AG04450 (cell line): ENCODE measurements around the gene PEDS1. TPM values are rescaled to one million over a fixed set of nuclear protein-coding genes. Genes with fewer than 3 reads are reported as not detected.
"Not testable (repeated sequence)": the region's sequence is repeated elsewhere in the genome, so short reads cannot be mapped to it uniquely, and the experiment has no call there.

Experiments
- CTCF ChIA-PET: fragments of 300-600, 350-600 bp; formaldehyde crosslinking; extraction: SDS; loops from one replicate; lab custom pipeline; 2022; ENCODE audit warnings: antibody characterized with exemption, inconsistent platforms; lab: Charles Lee
- POLR2A ChIA-PET: fragments of 350-600 bp; formaldehyde crosslinking; extraction: SDS; loops from one replicate; lab custom pipeline; 2021; ENCODE audit warnings: antibody characterized with exemption, inconsistent platforms; lab: Yijun Ruan, JAX
- DNase-seq: peaks from one replicate; pipeline ENCODE4 v3.0.0-alpha.2; 2011; ENCODE audit warnings: low read depth, low spot score
- H3K27ac ChIP-seq: one replicate; pipeline ENCODE4 v1.5.1; 2012; ENCODE audit warnings: low read depth, low read length, control low read depth
- H3K27me3 ChIP-seq: one replicate; pipeline ENCODE4 v1.6.0; 2012; ENCODE audit warnings: low read length; ENCODE audit not compliant: control insufficient read depth, insufficient read depth
- H3K4me3 ChIP-seq: 2 replicates; pipeline ENCODE4 v1.5.1; 2011; ENCODE audit warnings: mild to moderate bottlenecking, low read depth, low read length, control low read depth
- H3K9me3 ChIP-seq: 2 replicates; pipeline ENCODE4 v1.5.1; 2012; ENCODE audit warnings: low read length; ENCODE audit not compliant: control insufficient read depth, insufficient read depth
- polyA minus RNA-seq: library from RNA; depleted of rRNA, polyadenylated mRNA; stranded (reverse); fragments of >200 nt; gene quantifications from 2 replicates; pipeline ENCODE4 v1.2.3, GENCODE V29; 2011; rRNA and poly(A)+ RNA removed
- polyA plus RNA-seq: library from polyadenylated mRNA; depleted of rRNA; stranded (reverse); fragments of >200 nt; gene quantifications from 2 replicates; pipeline ENCODE4 v1.2.3, GENCODE V29; 2011; rRNA removed
- TF ChIP-seq, protein P1 (sequence below): IDR thresholded peaks from 2 replicates; pipeline ENCODE4 v1.5.1; 2011; ENCODE audit warnings: low read depth, low read length, control low read depth, inconsistent platforms

Gene PEDS1
- 24.7 and 34.1 TPM in 2 replicates for polyA plus RNA-seq
- 59.3 and 77.2 TPM in 2 replicates for polyA minus RNA-seq

DNA sequence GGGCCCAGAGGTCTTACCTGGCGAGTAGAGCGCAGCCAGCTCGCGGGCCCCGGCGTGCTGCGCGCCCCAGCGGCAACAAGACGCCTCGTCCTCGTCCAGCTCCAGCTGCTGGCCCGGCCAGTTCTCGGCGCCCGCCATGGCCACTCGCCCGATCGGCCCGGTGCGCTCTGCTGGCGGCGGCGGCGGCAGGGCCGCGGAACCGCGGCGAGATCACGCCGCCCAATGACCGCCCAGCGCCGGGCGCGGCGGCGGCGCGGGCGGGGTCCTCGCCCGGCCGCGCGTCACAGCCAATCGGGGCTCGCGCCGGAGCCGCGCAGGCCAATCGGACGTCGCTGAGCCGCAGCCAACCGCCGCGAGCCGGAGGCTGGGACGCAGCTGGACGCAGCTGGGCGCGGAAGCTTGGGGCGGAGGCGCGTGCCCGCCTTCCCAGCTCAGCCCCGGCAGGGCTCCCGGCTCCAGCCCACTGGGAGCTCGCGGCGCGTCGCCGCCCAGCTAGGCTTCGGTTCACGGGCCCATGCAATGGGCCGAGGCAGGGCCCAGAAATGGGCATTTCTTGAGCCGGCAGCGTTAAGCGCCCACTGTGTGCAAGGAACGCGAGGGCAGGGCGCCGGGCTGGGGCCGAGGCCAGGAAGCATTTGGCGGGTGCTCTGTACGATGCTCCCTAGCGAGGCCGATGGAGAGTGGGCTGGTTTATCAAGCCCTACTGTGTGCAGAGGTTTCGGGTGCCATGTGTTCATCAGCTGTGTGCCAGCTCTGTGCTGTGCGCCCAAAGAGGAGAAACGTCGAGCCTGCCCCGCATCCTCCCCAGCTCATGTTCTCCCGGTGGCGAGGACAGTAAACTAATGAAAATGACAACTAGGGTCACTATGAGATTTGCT, at the start of gene PEDS1:
PEDS1 (minus strand) TSS at position 224 of the 878 bp plus-strand sequence; CDS start at position 138, 86 bp downstream.
- H3K27me3 ChIP-seq = no peaks in the 10 kb centered on the region
- POLR2A ChIA-PET = interaction anchor here (1.0 to 3.1 kb wide), 7 partner anchors 9 to 38 kb away, joined by 3 to 24 read pairs (median 5); no protein-coding TSS in a partner anchor
- peak; percentile 80 for DNase-seq
- TF ChIP-seq, protein P1, sequence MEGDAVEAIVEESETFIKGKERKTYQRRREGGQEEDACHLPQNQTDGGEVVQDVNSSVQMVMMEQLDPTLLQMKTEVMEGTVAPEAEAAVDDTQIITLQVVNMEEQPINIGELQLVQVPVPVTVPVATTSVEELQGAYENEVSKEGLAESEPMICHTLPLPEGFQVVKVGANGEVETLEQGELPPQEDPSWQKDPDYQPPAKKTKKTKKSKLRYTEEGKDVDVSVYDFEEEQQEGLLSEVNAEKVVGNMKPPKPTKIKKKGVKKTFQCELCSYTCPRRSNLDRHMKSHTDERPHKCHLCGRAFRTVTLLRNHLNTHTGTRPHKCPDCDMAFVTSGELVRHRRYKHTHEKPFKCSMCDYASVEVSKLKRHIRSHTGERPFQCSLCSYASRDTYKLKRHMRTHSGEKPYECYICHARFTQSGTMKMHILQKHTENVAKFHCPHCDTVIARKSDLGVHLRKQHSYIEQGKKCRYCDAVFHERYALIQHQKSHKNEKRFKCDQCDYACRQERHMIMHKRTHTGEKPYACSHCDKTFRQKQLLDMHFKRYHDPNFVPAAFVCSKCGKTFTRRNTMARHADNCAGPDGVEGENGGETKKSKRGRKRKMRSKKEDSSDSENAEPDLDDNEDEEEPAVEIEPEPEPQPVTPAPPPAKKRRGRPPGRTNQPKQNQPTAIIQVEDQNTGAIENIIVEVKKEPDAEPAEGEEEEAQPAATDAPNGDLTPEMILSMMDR = no peak
- peak within 1 kb of the TSS; percentile 88 for H3K4me3 ChIP-seq
- no peaks in the 10 kb centered on the region; the same call in 1 of the 2 replicates for H3K9me3 ChIP-seq
- CTCF ChIA-PET = interaction anchor here (0.6 to 1.6 kb wide), 6 partner anchors 16 to 188 kb away, joined by 3 to 7 read pairs (median 4); no protein-coding TSS in a partner anchor
- peak within 1 kb of the TSS; percentile 65 for H3K27ac ChIP-seq

GRCh38 chr20:50202677-50203076, 49.2 kb upstream of the PEDS1 start:
- no peak overlapping the region for H3K27ac ChIP-seq
- no peak for DNase-seq
- POLR2A ChIA-PET = no interaction called here
- H3K9me3 ChIP-seq = peaks cover 19% of the 10 kb centered on the region
- H3K4me3 ChIP-seq = no peak overlapping the region
- TF ChIP-seq, protein P1 = no peak
- H3K27me3 ChIP-seq = no peaks in the 10 kb centered on the region
- CTCF ChIA-PET = interaction anchor here (1.3 kb wide), 2 partner anchors 24 to 262 kb away, joined by 3 read pairs; no protein-coding TSS in a partner anchor

- H3K27ac ChIP-seq, H3K4me3 ChIP-seq, POLR2A ChIA-PET, DNase-seq, H3K27me3 ChIP-seq: not testable (repeated sequence)
- peaks cover 19% of the 10 kb centered on the region for H3K9me3 ChIP-seq
- CTCF ChIA-PET = interaction anchor here (1.1 to 1.3 kb wide), 2 partner anchors 23 to 259 kb away, joined by 3 to 4 read pairs; no protein-coding TSS in a partner anchor
Measured at GRCh38 chr20:50201710-50202109, 48.2 kb upstream of the PEDS1 start.

GRCh38 chr20:50200482-50201104, 47.1 kb upstream of the PEDS1 start:
- no peak for DNase-seq
- Histone ChIP-seq H3K9me3 (peaks cover 19% of the 10 kb centered on the region), H3K4me3 (no peak overlapping the region), H3K27ac (no peak overlapping the region), H3K27me3 (no peaks in the 10 kb centered on the region)
- TF ChIP-seq, protein P1 = no peak
- CTCF ChIA-PET = interaction anchor here (0.8 to 1.1 kb wide), 2 partner anchors 264 to 587 kb away, joined by 3 to 4 read pairs; no protein-coding TSS in a partner anchor
- POLR2A ChIA-PET = no interaction called here

DNA sequence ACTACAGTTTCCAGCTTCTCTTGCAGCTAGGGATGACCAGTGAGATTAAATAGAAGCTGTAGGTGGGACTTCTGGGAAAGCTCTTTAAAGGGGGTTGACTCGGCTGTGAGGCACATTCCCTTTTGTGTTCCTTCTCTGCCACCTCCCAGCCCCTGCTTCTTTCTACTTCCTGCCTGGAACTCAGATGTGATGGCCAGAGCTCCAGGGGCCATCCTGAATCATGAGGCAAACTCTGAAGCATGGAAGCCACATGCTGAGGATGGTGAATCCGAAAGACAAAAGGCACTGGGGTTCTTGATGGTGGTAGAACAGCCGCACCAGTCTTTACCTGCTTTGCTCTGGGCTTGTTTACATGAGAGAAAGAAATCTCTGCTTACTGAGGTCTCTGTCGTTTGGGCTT, 46.2 kb upstream of the PEDS1 start:
- no peak overlapping the region for H3K27ac ChIP-seq
- H3K4me3 ChIP-seq = no peak overlapping the region
- CTCF ChIA-PET = interaction anchor here (1.1 kb wide), 1 partner anchor 264 kb away, joined by 3 read pairs; no protein-coding TSS in a partner anchor
- DNase-seq = no peak
- no peaks in the 10 kb centered on the region for H3K27me3 ChIP-seq
- POLR2A ChIA-PET = no interaction called here
- peaks cover 19% of the 10 kb centered on the region for H3K9me3 ChIP-seq
- TF ChIP-seq, protein P1 = no peak
